OCI-LY7 (cell line): ENCODE results near the gene MSLN. TPM values are rescaled to one million over a fixed set of nuclear protein-coding genes. Genes with fewer than 3 reads are reported as not detected.

Experiments used
- BruUV-seq: library from RNA; stranded (reverse); fragments of 400-500 nt; replicated peaks from 2 replicates; lab custom pipeline; 2021; lab: Mats Ljungman, UMichigan
- CTCF ChIA-PET: fragments of 300-600 bp; sonication (Branson Sonifier 250); formaldehyde crosslinking; loops from one replicate; lab custom pipeline; 2022; ENCODE audit warnings: antibody characterized with exemption; ENCODE audit not compliant: unreplicated experiment; lab: Charles Lee
- POLR2A ChIA-PET: fragments of 300-600 bp; sonication (Branson Sonifier 250); formaldehyde crosslinking; loops from one replicate; lab custom pipeline; 2022; ENCODE audit warnings: antibody characterized with exemption; lab: Charles Lee
- DNase-seq: peaks from one replicate; pipeline ENCODE4 v3.0.0-alpha.2; 2015; ENCODE audit warnings: low spot score
- H2AFZ ChIP-seq: fragments of 200-600 bp; sonication (generic), shearing (Covaris generic); 2 replicates; pipeline ENCODE4 v1.6.1; 2014; ENCODE audit warnings: mild to moderate bottlenecking, antibody characterized with exemption, low read length, moderate library complexity
- H3K27ac ChIP-seq: fragments of 200-600 bp; sonication (generic); 2 replicates; pipeline ENCODE4 v1.5.1; 2014; ENCODE audit warnings: mixed run types, low read depth, mild to moderate bottlenecking, moderate library complexity, low read length, inconsistent platforms; ENCODE audit not compliant: poor library complexity, severe bottlenecking
- H3K36me3 ChIP-seq: fragments of 200-600 bp; sonication (generic); 2 replicates; pipeline ENCODE4 v1.6.1; 2014; ENCODE audit warnings: mild to moderate bottlenecking, antibody characterized with exemption, low read length, moderate library complexity, mixed read lengths; ENCODE audit not compliant: insufficient read depth
- H3K4me1 ChIP-seq: fragments of 200-600 bp; sonication (generic); 2 replicates; pipeline ENCODE4 v1.5.1; 2014; ENCODE audit warnings: mild to moderate bottlenecking, low read length; ENCODE audit not compliant: insufficient read depth, poor library complexity, severe bottlenecking
- H3K4me2 ChIP-seq: fragments of 200-600 bp; sonication (generic); 2 replicates; pipeline ENCODE4 v1.6.1; 2014; ENCODE audit warnings: mild to moderate bottlenecking, low read length
- H3K4me3 ChIP-seq: fragments of 200-600 bp; sonication (generic); 2 replicates; pipeline ENCODE4 v1.5.1; 2014; ENCODE audit warnings: mild to moderate bottlenecking, low read depth, low read length; ENCODE audit not compliant: poor library complexity, severe bottlenecking
- H3K79me2 ChIP-seq: fragments of 200-600 bp; sonication (generic); 2 replicates; pipeline ENCODE4 v1.6.1; 2016; ENCODE audit warnings: low read depth, mild to moderate bottlenecking, low read length, moderate library complexity, mixed read lengths; ENCODE audit not compliant: insufficient read depth
- H3K9me2 ChIP-seq: fragments of 200-600 bp; sonication (generic); 2 replicates; pipeline ENCODE4 v1.6.1; 2016; ENCODE audit warnings: mild to moderate bottlenecking, low read length, mixed read lengths; ENCODE audit not compliant: insufficient read depth
- H3K9me3 ChIP-seq: fragments of 200-600 bp; sonication (generic); 2 replicates; pipeline ENCODE4 v1.6.1; 2014; ENCODE audit warnings: mild to moderate bottlenecking, mixed run types, low read length, mixed read lengths
- H4K20me1 ChIP-seq: fragments of 200-600 bp; sonication (generic); 2 replicates; pipeline ENCODE4 v1.6.1; 2014; ENCODE audit warnings: mild to moderate bottlenecking, antibody characterized with exemption, low read length, moderate library complexity, mixed read lengths; ENCODE audit not compliant: insufficient read depth
- CTCF ChIP-seq: fragments of 200-600 bp; sonication (generic); conservative IDR thresholded peaks from 2 replicates; pipeline ENCODE4 v1.5.1; 2014; ENCODE audit warnings: mild to moderate bottlenecking, antibody characterized with exemption, low read length, moderate library complexity, mixed read lengths
- EZH2phosphoT487 ChIP-seq: fragments of 200-600 bp; sonication (generic); IDR thresholded peaks from 2 replicates; pipeline ENCODE4 v1.6.1; 2018; ENCODE audit warnings: low read depth, borderline replicate concordance, mild to moderate bottlenecking, mixed run types, antibody characterized with exemption, low read length, moderate library complexity, mixed read lengths
- intact Hi-C: fragments of 100-400 bp; cut with micrococcal nuclease; formaldehyde crosslinking; loops from one replicate; pipeline ENCODE4 v1.10.0; 2022; ENCODE audit not compliant: unreplicated experiment
- total RNA-seq, 2 experiments: library from RNA; depleted of rRNA in 1 of 2; stranded (reverse); fragments of >200 nt in 1 of 2; shearing (Covaris generic) in 1 of 2; gene quantifications; 2 replicates each; pipeline ENCODE4 v1.2.3, GENCODE V29; 2014 to 2022

Gene MSLN
- total RNA-seq, 2 experiments from 2014 or later: 0.13 to 0.44 TPM

- H3K9me2 ChIP-seq: no peaks in the 10 kb centered on the region
- H3K4me3 ChIP-seq: no peak overlapping the region
- ChIA-PET CTCF (no interaction called here), POLR2A (no interaction called here)
- intact Hi-C loops: no loop called here
- no peak for DNase-seq
- no peak overlapping the region for H3K27ac ChIP-seq
- no peak overlapping the region for H2AFZ ChIP-seq
- no peak overlapping the region for H3K4me2 ChIP-seq
- peaks cover 14% of the 10 kb centered on the region; the same call in 1 of the 2 replicates for H3K79me2 ChIP-seq
- H3K36me3 ChIP-seq: peaks cover 3% of the 10 kb centered on the region; the same call in 1 of the 2 replicates
- peaks cover 21% of the 10 kb centered on the region for H3K4me1 ChIP-seq
- H3K9me3 ChIP-seq: no peaks in the 10 kb centered on the region
- TF ChIP-seq CTCF (peak; percentile 55), EZH2phosphoT487 (no peak)
- H4K20me1 ChIP-seq: no peaks in the 10 kb centered on the region
- no TSS peak for BruUV-seq
Measured at GRCh38 chr16:743794-744500, 16.6 kb upstream of the MSLN start.

- POLR2A ChIA-PET: no interaction called here
- no peak overlapping the region for H3K4me3 ChIP-seq
- no peak overlapping the region for H2AFZ ChIP-seq
- no peaks in the 10 kb centered on the region for H3K79me2 ChIP-seq
- CTCF ChIA-PET: no interaction called here
- BruUV-seq: no TSS peak
- DNase-seq: peak; percentile 57
- H3K9me2 ChIP-seq: no peaks in the 10 kb centered on the region
- peaks cover 11% of the 10 kb centered on the region for H3K4me1 ChIP-seq
- no peaks in the 10 kb centered on the region for H3K36me3 ChIP-seq
- H3K9me3 ChIP-seq: no peaks in the 10 kb centered on the region
- H4K20me1 ChIP-seq: no peaks in the 10 kb centered on the region
- TF ChIP-seq EZH2phosphoT487 (no peak), CTCF (peak; percentile 79)
- intact Hi-C loops: loop anchor here (5.0 kb wide), 1 partner anchor 42 kb away; the partner anchor contains the start of genes CHTF18 and RPUSD1
- no peak overlapping the region for H3K4me2 ChIP-seq
- H3K27ac ChIP-seq: no peak overlapping the region
Measured at GRCh38 chr16:745739-746138, 14.8 kb upstream of the MSLN start.

- POLR2A ChIA-PET: no interaction called here
Measured at GRCh38 chr16:746637-747036, 13.9 kb upstream of the MSLN start.

More at GRCh38 chr16:746637-747036, 13.9 kb upstream of the MSLN start:
- CTCF ChIA-PET: no interaction called here
- Histone ChIP-seq H3K36me3 (no peaks in the 10 kb centered on the region), H4K20me1 (no peaks in the 10 kb centered on the region), H3K27ac (no peak overlapping the region), H2AFZ (no peak overlapping the region), H3K9me3 (no peaks in the 10 kb centered on the region), H3K9me2 (no peaks in the 10 kb centered on the region), H3K4me1 (peaks cover 11% of the 10 kb centered on the region), H3K79me2 (no peaks in the 10 kb centered on the region), H3K4me2 (no peak overlapping the region), H3K4me3 (no peak overlapping the region)
- intact Hi-C loops: loop anchor here (5.0 kb wide), 1 partner anchor 41 kb away; the partner anchor contains the start of genes CHTF18 and RPUSD1
- no peak for DNase-seq
- BruUV-seq: no TSS peak
- no peak for TF ChIP-seq EZH2phosphoT487
- TF ChIP-seq CTCF: no peak
